DND-41 (cell line): Measurements from ENCODE around the gene RASGEF1C.

Source experiments
- ATAC-seq: fragments of 200-7000 bp; cut with Tn5 transposase; 3 replicates; pipeline ENCODE4 v1.9.1; 2021; ENCODE audit warnings: low read depth; ENCODE audit not compliant: insufficient read depth
- DNase-seq: peaks from one replicate; pipeline ENCODE4 v3.0.0-alpha.2; 2020
- H2AFZ ChIP-seq: 2 replicates; pipeline ENCODE4 v1.6.0; 2012; ENCODE audit warnings: low read depth, low read length
- H3K27ac ChIP-seq: 2 replicates; pipeline ENCODE4 v1.5.1; 2012; ENCODE audit warnings: low read length, inconsistent platforms
- H3K27me3 ChIP-seq: fragments of 200-600 bp; sonication (generic); 2 replicates; pipeline ENCODE4 v1.6.0; 2012; ENCODE audit warnings: low read length, mild to moderate bottlenecking, inconsistent platforms; ENCODE audit not compliant: insufficient read depth, poor library complexity
- H3K36me3 ChIP-seq: 2 replicates; pipeline ENCODE4 v1.5.1; 2012; ENCODE audit warnings: low read length, inconsistent platforms; ENCODE audit not compliant: insufficient read depth
- H3K4me1 ChIP-seq: 2 replicates; pipeline ENCODE4 v1.5.1; 2012; ENCODE audit warnings: mild to moderate bottlenecking, low read length; ENCODE audit not compliant: insufficient read depth
- H3K4me2 ChIP-seq: 2 replicates; pipeline ENCODE4 v1.6.0; 2012; ENCODE audit warnings: mild to moderate bottlenecking, moderate library complexity, low read length, inconsistent platforms; ENCODE audit not compliant: insufficient read depth
- H3K4me3 ChIP-seq, 2 experiments: fragments of 200-600 bp in 1 of 2; shearing (Covaris generic) in 1 of 2; 2 replicates each; pipeline ENCODE4 v1.5.1; 2012 to 2016; ENCODE audit warnings: inconsistent platforms in 2 of 2, low read length in 2 of 2, mild to moderate bottlenecking in 2 of 2, low read depth in 1 of 2, moderate library complexity in 1 of 2
- H3K79me2 ChIP-seq: 2 replicates; pipeline ENCODE4 v1.6.0; 2012; ENCODE audit warnings: low read length, inconsistent platforms; ENCODE audit not compliant: insufficient read depth
- H3K9ac ChIP-seq: 2 replicates; pipeline ENCODE4 v1.6.0; 2012; ENCODE audit warnings: low read depth, mild to moderate bottlenecking, inconsistent platforms, low read length, moderate library complexity
- H3K9me3 ChIP-seq: 2 replicates; pipeline ENCODE4 v1.5.1; 2012; ENCODE audit warnings: low read length, moderate library complexity, mild to moderate bottlenecking, inconsistent platforms; ENCODE audit not compliant: insufficient read depth, severe bottlenecking
- H4K20me1 ChIP-seq: 2 replicates; pipeline ENCODE4 v1.6.0; 2012; ENCODE audit warnings: low read length; ENCODE audit not compliant: insufficient read depth
- CTCF ChIP-seq: IDR thresholded peaks from 2 replicates; pipeline ENCODE4 v1.5.1; 2012; ENCODE audit warnings: borderline replicate concordance, low read length, moderate library complexity, mild to moderate bottlenecking; ENCODE audit not compliant: poor library complexity, severe bottlenecking; ENCODE audit errors: extremely low read depth
- EZH2 ChIP-seq: IDR thresholded peaks from 3 replicates; pipeline ENCODE4 v1.6.1; 2012; ENCODE audit warnings: borderline replicate concordance, low read depth, mild to moderate bottlenecking, moderate library complexity, low read length, inconsistent platforms; ENCODE audit not compliant: severe bottlenecking

The RASGEF1C gene

DNA sequence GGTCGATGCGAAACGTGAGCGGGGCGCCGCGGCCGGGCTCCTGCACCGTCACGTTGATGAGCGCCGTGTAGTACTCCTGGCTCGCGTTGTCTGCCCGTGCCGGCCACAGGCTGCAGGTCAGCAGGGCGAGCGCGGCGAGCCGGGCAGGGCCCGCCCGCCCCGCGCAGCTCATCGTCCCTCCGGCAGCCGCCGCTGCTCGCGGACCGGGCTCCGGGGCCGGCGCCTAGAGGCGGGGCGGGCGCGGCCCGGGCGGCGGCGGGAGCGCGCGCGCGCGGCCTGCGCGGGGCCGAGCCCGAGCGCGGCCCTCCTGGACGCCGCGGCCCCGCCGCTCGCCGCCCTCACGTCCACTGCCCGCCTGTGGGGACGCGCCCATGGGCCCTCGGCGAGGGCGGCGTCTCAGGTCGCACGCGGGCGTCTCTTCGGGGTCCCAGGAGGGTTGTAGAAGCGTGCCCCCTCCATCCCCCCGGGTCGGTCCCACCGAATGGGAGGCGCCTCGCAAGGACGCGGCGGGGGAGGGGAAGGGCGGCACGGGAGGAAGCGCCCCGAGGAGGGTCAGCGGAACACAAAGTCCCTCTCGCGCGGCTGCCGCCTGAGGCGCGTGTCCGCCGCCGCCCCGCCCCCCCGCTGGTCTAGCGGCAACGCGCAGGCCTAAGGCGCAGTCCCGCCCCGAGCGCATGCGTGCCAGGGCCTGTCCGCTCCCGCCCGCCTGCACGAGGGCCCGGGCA is 137.3 kb downstream of the RASGEF1C start, which contains the start of gene RNF130:
Gene RNF130 (minus strand): TSS at position 229 of the 725 bp plus-strand sequence. CDS start 57 bp downstream, at position 172.
- Histone ChIP-seq H3K4me1 (peaks cover 24% of the 10 kb centered on the region), H3K27ac (0 out of 2 replicates have a peak within 1 kb of the TSS, but pooled peaks have one; percentile 49), H2AFZ (peak within 1 kb of the TSS; percentile 85), H3K9me3 (no peaks in the 10 kb centered on the region), H3K4me3 (peak within 1 kb of the TSS; percentile 27 to 71; a peak in 3 of 4 replicates), H3K4me2 (peak within 1 kb of the TSS; percentile 67), H4K20me1 (no peaks in the 10 kb centered on the region; the same call in 1 of the 2 replicates), H3K36me3 (no peaks in the 10 kb centered on the region), H3K9ac (peak within 1 kb of the TSS; percentile 74), H3K79me2 (no peaks in the 10 kb centered on the region), H3K27me3 (peaks cover 37% of the 10 kb centered on the region)
- DNase-seq (peak; percentile 75), ATAC-seq (peak; percentile 79)
- TF ChIP-seq CTCF (no peak), EZH2 (no peak)

GRCh38 chr5:180070756-180071530 is 138.1 kb downstream of the RASGEF1C start:
- peak overlapping the region; percentile 17 to 71; a peak in 3 of 4 replicates for H3K4me3 ChIP-seq
- H3K9me3 ChIP-seq, result no peaks in the 10 kb centered on the region
- H3K27me3 ChIP-seq, result peaks cover 37% of the 10 kb centered on the region
- DNase-seq (no peak), ATAC-seq (peak; percentile 38)
- no peaks in the 10 kb centered on the region for H3K36me3 ChIP-seq
- peak overlapping the region; percentile 74 for H3K9ac ChIP-seq
- no peaks in the 10 kb centered on the region; the same call in 1 of the 2 replicates for H4K20me1 ChIP-seq
- TF ChIP-seq CTCF (no peak), EZH2 (peak; percentile 65)
- H3K4me1 ChIP-seq, result peaks cover 24% of the 10 kb centered on the region
- H3K79me2 ChIP-seq, result no peaks in the 10 kb centered on the region
- H2AFZ ChIP-seq, result peak overlapping the region; percentile 69
- H3K27ac ChIP-seq, result no peak overlapping the region
- peak overlapping the region; percentile 67 for H3K4me2 ChIP-seq

GRCh38 chr5:180069589-180070247 is 139.3 kb downstream of the RASGEF1C start:
- H3K9ac ChIP-seq, result no peak overlapping the region
- H3K4me1 ChIP-seq, result peaks cover 24% of the 10 kb centered on the region
- H3K4me3 ChIP-seq, result 0 out of 4 replicates have a peak overlapping the region, but pooled peaks of 1 of the 2 experiments have one; percentile 71
- no peaks in the 10 kb centered on the region for H3K79me2 ChIP-seq
- TF ChIP-seq EZH2 (no peak), CTCF (no peak)
- no peaks in the 10 kb centered on the region; the same call in 1 of the 2 replicates for H4K20me1 ChIP-seq
- no peak overlapping the region for H3K27ac ChIP-seq
- H3K9me3 ChIP-seq, result no peaks in the 10 kb centered on the region
- no peaks in the 10 kb centered on the region for H3K36me3 ChIP-seq
- no peak for DNase-seq
- H3K27me3 ChIP-seq, result peaks cover 37% of the 10 kb centered on the region
- no peak overlapping the region for H2AFZ ChIP-seq
- no peak for ATAC-seq
- peak overlapping the region; percentile 67; the same call in 1 of the 2 replicates for H3K4me2 ChIP-seq
